GM18502 (cell line): ENCODE data around the gene PREX1.
"Not testable (repeated sequence)": the region's sequence is repeated elsewhere in the genome, so short reads cannot be mapped to it uniquely, and the experiment has no call there.

ENCODE experiments used
- ATAC-seq: cut with Tn5 transposase; IDR thresholded peaks from one replicate; pipeline ENCODE4 v1.9.1; 2021; ENCODE audit warnings: mild to moderate bottlenecking; ENCODE audit not compliant: unreplicated experiment, poor library complexity

Gene PREX1

DNA sequence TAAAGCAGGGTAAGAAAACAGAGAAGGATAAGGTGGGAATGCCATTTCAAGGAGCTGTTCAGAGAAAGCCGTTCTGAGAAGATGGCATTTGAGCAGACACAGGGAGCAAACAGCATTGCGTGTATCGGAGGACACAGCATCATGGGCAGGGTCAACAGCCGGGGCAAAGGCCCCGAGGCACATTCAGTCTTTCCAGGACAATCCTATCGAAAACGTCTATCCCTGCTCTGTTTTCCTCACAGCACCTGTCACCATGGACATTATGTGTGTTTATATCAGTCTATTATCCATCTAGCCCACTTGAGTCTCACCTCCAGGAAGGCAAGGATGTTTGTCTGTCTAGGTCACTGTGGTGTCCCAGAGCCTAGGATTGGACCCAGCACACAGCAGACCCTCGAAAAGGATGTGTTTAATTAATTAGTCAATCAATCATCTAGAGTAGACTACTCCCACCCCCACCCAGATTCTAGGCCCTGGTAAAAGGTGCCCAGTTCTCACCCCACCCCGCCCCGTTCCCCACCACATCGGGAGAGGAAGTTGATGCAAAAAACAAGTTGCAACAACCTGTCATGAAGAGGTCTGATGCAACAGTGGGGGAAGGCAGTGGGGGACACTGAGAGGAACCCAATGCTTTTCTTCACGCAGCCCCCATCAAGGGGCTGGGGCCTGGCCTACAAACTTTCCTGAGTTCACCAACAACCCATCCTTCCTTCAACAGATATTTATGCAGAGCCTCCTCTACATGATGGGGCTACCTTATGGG lies 66.6 kb downstream of the PREX1 start:
- no peak for ATAC-seq

DNA sequence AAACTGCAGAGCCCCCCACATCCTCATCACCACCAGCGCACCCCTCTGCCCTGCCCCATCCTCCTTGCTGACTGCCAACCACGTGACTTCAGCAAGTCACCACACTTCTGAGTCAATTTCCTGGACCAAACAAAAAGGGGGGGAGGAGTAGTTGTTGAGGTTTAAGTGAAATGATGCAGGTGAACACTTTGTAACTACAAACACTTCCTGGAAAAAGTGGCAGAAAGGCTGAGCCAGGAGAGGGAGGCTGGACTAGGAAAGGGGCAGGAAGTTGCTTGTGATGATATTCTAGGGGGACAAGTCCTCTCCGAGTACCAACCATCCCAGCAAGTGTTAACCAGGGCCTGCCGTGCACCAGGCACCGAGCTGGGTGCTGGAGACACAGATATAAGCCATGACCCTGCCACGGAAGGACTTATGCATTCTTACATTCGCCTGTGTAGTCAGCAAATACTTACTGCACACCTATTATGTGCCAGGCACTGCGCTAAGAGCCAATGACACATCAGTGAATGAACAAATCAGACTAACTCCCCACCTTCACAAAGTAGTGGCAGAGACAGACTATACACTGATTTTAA lies 67.3 kb downstream of the PREX1 start:
- peak; percentile 57 for ATAC-seq

DNA sequence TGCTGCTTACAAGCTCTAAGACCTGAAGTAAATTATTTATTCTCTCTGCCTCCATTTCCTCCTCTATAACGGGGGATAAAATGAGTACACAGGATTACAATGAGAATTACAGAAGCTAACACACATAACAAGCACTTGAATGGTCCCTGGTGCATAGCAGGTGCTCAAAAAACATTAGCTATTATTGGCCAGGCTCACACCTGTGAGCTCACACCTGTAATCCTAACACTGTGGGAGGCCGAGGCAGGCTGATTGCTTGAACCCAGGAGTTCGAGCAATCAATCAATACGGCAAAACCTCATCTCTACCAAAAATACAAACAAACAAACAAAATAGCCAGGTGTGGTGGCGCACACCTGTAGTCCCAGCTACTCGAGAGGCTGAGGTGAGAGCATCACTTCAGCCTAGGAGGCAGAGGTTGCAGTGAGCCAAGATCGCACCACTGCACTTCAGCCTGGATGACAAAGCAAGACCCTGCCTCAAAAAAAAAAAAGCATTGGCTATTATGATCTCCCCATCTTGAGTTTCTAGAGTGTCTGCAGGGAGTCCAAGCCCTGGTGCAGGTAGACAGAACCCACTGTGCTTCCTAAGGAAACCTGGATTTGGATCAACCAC lies 68.1 kb downstream of the PREX1 start:
- ATAC-seq = no peak

DNA sequence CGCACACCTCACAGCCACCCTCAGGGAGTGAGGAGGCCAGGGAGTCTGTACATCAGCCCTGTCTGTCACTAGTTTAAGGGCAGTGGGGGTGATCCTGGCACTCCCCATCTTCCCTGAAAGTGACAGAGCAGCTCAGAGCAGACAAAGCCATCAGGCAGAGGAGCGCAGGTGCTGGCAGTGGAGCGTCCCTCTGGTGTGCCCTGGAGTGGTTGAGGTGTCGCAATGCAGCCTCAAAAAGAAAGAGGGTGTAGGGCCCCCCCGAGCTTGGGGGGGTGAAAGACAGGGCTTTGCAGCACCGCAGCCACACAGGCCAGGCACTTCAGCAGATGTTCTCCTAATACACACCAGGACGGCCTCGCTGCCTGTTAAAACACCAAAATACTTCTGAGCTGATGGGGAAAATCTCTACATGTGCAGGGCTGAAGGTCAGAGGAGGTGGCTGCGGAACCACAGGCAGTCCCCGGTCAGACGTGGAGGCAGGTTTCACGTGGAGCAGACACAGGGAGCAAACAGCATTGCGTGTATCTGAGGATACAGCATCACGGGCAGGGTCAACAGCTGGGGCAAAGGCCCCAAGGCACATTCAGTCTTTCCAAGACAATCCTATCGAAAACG lies 69.5 kb downstream of the PREX1 start:
- no peak for ATAC-seq

DNA sequence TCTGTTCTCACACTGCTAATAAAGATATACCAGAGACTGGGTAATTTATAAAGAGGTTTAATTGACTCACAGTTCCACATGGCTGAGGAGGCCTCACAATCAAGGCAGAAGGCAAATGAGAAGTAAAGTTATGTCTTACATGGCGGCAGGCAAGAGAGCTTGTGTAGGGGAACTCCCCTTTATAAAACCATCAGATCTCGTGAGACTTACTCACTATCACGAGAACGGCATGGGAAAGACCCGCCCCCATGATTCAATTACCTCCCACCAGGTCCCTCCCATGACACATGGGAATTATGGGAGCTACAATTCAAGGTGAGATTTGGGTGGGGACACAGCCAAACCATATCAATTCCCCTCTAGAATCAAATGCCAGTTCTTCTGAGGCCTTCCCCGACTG lies 71.0 kb downstream of the PREX1 start:
- not testable (repeated sequence) for ATAC-seq

DNA sequence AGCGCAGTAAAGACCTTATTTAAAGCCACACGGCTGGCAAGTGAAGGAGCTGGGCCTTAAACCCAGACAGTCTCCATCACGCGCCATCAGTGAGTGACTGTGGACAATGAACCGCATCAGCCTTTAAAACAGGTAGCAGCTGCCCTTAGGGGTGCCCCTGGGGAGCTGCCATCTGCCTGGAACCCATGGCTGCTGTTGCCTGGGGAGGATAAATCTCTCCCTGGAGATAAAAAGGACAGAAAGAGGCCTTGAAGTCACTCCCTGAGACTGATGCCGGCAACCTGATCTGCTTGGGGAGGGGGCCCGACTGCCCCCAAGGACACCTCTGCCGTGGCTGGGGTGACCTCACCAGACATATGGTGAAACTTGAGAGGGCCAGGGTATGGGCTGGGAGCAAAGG lies 73.5 kb downstream of the PREX1 start:
- ATAC-seq = no peak

DNA sequence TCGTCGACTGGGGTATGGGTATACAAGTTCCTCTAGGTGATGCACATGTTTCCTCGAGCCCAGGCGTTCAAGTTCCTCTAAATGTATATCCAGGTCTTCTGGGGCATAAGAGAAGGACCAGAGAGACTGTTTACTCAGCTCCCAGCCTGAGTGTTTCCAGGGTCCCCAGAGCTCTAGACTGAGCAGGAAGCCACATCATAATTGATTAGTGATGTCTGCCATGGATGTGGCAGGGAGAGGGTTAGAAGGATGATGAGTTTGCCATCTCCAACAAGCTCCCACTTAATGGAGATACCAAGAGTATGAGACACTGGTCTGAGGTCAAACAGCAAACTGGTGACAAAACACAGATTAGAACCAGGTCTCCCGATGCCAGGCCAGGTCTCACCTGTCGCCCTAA lies 74.8 kb downstream of the PREX1 start:
- no peak for ATAC-seq

DNA sequence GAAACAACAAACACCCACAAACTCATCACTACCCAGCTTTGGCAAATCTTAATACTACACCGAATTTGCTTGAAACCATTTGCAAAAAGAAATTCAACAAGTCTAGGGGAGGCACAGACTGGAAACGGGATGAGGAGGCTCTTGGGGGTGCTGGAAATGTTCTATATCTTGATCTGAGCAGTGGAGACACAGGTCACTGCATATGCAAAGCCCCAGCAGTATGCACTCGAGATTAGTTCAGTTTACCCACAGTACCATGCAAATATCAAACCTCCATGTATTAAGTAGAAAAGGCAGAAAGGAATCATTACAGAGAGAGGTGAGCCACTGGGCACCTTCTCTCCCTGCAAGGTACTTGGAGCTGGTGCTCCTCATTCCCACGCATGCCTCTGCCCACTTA lies 75.9 kb downstream of the PREX1 start:
- ATAC-seq = no peak

DNA sequence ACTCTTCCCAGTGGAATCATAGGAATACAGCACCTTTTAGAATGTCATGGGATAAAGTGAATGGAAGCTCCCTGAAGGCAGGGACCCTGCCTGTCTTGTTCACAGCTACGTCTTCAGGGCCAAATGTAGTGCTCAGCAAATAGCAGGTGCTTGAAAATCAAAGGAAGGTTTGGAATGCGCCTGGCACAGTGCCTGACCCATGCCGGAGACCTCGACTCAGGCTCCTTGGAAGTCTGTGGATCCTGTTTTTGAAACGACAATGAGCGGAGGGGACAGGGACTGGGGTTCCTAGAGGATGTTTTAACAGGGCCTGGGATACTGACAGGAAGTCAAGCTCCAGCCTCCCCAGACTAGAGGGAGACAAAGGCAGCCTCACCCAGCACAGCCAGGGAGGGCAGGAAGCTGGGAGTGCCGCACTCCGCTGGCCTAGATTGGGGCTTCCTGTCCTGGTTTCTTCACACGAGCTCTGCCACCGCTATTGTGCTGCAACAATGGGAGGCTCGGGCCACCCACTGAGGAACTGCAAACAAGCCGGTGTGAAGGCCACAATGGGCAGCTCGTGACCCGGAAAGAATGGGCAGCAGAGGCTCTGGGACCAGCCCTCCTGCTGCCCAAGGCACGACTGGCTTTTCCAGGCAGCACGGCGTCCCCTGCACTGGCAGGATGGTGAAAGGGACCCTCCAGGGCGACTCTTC lies 76.7 kb downstream of the PREX1 start:
- no peak for ATAC-seq

DNA sequence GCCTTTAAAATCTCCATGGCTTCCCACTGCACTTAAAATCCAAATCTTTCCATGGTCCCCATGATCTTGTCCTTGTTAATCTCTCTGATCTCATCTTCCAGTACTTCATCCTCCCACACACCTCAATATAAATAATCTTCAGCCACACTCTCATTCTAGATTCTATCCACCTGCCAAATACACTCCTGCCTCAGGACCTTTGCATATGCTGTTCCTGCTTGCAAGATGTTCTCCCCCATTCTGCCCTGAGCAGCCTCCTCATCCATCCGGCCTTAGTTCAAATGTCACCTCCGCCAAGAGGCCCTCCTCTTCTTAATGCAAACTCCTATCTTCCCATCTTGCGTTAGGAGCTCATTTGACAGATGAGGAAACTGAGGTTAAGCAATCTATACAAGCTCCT lies 77.4 kb downstream of the PREX1 start:
- no peak for ATAC-seq

DNA sequence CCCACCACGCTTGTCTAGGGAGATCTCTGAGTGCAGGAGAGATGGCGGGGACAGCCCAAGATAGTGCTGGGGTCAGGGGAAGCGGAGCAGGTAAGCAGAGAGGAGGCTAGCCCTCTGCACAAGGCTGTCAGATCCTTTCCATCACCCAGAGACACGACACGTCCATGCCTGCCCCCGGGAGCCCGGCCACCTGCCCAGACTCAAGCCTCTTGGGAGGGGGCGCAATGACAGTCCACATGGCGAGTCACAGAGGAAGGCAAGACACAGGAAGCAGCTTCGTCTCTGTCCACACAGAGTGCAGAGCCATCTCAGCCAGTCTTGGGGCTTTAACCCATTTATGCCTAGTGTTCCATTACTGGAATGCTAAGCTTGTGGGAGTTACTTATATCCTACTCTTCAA lies 78.4 kb downstream of the PREX1 start:
- no peak for ATAC-seq

DNA sequence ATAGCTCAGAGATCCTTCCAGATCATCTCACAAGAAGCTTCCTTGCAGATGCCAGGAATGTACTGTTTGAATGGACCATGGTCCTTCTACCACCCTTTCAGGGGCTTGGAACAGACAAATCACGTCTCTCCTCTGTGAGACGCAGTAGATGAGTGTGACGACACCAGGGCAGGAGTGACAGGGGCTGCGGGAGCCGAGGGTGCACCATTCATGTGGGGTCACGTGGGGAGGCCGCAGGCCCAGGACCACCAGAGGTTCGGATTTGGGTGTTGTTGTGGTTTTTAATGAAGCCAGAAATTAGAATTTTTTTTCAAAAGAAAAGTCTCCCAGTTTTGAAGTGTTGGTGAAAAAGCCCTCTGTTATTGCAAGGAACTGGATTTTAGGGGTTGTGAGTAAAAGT lies 79.2 kb downstream of the PREX1 start:
- no peak for ATAC-seq

DNA sequence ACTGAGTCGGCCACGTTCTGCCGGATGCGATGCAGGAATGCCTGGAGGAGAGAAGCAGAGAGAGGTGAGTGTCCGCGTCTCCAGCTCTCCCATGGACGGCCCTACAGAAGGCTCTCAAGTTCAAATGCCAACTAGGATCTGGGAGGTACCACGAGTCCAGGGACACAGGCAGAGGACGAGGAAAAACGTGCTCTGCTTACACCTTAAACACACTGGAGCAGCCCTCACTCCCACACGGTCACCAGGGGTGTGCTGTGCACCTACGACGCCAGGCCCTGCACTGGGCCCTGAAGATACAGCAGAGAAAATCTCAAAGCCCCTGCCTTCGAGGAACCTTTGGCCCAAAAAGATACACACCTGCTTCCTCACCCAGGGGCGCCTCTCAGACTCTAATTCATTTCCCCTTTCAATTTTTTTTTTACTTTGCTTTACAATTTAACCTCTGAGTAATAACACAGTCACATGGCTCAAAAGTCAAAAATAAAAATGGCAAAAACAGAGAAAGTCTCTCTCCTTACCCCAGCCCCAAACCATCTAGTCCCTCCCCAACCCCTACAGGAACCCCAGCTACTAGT lies 79.9 kb downstream of the PREX1 start:
- no peak for ATAC-seq

DNA sequence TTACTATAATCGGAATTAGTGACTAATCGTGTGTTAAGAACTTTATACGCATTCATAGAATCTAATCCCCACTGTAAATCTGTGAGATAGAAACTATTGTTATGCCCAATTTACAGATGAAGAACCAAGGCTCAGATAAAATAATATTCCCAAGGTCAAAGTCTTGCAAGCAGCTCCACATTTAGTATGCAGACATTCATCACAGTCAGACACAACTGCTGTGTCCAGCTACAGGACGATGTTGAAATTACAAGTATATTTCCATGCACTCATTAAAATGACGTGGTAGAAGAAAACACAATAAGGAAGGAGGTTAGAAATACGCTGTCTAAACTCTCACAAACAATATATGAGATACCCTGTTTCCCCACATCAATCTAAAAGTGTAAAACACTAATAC lies 82.5 kb downstream of the PREX1 start:
- no peak for ATAC-seq

DNA sequence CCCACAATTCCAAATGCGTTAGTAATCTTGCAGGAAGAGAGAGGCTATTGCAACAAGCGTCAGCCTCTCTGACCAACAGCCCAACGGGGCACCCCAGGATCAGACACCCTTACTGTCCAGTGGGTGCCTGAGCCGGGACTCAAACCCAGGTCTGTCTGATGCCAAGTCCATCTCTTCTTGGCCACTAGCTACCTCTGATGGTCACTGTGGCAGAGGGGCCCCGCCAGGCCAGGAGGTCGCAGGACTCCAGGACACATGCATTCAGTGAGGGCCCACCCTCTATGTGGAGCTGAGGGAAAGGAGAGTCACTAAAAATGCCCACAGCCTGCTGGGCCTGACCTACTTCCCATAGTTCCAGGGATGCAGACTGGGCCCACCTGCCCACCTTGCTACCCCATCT lies 83.3 kb downstream of the PREX1 start:
- ATAC-seq = no peak

DNA sequence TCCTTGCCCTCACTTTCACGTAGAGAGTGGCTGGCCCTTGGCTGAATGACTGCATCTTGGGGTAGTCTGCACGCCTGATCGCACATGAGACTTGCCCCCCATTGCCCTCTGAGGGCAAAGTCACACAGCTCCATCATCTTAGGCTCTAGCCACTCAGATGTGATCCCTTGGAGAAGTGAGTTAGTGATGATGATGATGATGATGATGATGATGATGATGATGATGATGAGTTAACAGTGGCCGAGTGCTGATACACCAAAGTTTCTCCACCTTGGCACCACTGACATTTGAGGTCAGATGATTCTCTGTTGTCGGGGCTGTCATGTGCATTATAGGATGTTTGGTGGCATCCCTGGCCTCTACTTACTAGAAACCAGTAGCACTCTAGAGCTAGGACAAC lies 84.0 kb downstream of the PREX1 start:
- ATAC-seq = no peak

DNA sequence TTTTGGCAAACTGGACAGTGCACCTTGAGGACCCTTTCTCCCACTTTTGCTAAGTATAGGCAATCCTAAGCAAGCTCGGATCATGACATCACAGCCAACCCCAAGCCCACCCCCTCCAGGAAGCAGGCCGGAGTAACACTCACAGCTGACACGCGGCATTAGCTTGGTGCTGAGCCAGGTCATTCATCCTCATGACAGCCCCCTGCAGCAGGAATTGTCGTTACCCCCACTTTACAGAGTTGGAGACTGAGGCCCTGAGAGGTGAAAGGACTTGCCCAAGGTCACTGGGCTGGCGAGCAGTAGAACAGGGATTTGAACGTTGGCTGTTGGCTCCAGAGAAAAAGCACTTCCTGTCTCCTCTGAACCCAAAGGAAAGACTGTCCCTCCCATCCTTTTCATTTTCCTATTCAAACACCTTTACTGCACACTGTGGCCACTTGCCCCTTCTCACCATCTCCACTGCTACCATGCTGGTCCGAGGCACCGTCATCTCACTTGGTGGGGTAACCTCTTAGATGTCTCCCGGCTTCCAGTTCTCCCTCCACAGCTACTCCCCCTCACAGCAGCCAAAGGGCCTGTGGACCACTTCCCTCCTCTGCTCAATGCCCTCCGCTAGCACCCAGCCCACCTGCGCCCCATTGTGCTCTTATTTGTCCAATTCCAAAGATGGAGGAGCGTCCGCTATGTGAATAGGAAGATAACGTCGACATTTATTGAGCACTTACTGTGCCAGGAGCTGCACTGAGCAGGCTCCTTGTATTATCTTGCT lies 84.7 kb downstream of the PREX1 start:
- ATAC-seq = no peak

DNA sequence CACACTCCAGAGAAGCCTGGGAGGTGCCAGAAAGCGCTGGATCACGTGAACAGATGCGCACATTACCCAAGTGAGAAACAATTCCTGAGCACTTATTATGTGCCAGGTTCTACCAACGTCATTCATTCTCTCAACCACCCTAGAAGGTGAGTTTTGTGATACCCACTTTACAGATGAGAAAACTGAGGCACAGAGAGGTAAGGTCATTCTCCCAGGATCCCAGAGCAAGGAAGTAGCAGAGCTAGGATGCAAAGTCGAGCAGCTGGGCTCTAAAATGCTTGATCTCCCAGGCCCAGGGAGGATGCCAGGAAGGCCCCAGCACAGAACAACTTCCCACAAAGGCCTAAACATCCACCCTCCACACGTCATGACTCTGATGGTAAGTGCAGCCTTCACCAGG lies 85.6 kb downstream of the PREX1 start:
- no peak for ATAC-seq

DNA sequence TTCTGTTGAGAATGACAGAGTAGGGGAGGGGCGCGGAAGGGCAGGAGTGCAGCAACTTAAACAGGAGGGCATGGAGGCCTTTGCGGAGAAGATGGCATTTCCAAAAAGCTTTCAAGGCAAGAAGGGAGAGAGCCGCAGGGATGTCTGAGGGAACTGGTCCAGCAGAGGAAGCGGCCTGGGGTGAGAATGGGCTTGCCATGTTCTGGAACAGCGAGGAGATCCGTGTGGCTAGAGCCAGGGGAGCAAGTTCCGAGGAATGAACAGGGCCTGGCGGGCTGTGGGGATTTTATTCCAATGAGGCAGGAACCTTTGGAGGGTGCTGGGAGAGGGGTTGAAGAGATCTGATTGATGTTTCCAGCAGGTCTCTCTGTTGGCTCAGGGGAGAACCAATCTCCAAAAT lies 86.1 kb downstream of the PREX1 start:
- ATAC-seq = no peak

DNA sequence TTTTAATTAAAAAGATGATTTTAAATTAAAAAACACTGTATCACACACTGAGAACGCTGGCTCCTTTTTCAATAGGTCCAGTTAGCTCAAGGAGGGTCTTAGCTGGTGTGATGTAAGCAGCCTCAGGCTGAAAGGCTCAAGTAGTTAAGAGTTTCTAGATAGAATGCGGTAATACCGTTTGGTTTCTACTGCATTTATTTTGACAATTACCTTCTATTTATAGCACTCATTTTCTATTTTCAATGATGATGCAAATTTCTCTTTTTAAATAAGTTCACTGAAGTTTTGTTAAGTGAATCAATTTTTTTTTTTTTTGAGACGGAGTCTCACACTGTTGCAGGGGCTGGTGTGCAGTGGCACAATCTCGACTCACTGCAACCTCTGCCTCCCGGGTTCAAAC lies 87.1 kb downstream of the PREX1 start:
- ATAC-seq = peak; percentile 32
